GM12891 (cell line): ENCODE results near the gene NAA16.

Experiments
- POLR2A ChIP-seq: IDR thresholded peaks from 2 replicates; pipeline ENCODE4 v1.6.1; 2011; ENCODE audit warnings: low read depth, low read length, control low read depth
- POLR2AphosphoS5 ChIP-seq: IDR thresholded peaks from 2 replicates; pipeline ENCODE4 v1.6.1; 2011; ENCODE audit warnings: low read depth, low read length, control low read depth

- TF ChIP-seq POLR2A (no peak), POLR2AphosphoS5 (no peak)
Observed at GRCh38 chr13:41332829-41333228, 21.8 kb downstream of the NAA16 start.
